HG03175 (cell line): Measurements from ENCODE around the gene PSG7.
"Not testable (repeated sequence)": the region's sequence is repeated elsewhere in the genome, so short reads cannot be mapped to it uniquely, and the experiment has no call there.

Experiments
- ATAC-seq: cut with Tn5 transposase; IDR thresholded peaks from one replicate; pipeline ENCODE4 v1.9.1; 2021; ENCODE audit warnings: mild to moderate bottlenecking, moderate library complexity; ENCODE audit not compliant: unreplicated experiment

The PSG7 gene

GRCh38 chr19:42937107-42937506 lies at the start of gene PSG7:
Gene PSG7 (minus strand): TSS chr19:42937207. CDS start chr19:42937076, 131 bp downstream.
- not testable (repeated sequence) for ATAC-seq

DNA sequence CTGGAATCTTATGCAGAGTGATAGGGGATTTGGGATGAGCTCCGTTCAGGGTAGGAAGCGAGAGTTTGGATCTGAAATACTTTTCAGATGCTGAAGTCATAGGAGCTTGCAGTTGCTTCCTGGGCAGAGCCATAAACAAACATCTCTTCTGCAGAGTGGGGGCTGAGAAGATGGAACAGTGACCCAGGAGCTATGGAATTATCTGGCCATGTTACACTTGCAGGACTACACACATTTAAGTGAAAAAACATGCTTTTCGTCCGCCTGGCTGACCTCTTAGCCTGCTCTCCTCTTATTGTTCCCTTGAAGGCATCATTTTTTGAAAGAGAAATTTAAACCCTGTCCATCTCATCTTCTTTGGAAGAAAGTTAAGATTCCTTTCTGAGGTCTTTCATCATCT lies 48.6 kb upstream of the PSG7 start:
- no peak for ATAC-seq

GRCh38 chr19:42982111-42982510 lies 45.1 kb upstream of the PSG7 start:
- ATAC-seq = not testable (repeated sequence)

DNA sequence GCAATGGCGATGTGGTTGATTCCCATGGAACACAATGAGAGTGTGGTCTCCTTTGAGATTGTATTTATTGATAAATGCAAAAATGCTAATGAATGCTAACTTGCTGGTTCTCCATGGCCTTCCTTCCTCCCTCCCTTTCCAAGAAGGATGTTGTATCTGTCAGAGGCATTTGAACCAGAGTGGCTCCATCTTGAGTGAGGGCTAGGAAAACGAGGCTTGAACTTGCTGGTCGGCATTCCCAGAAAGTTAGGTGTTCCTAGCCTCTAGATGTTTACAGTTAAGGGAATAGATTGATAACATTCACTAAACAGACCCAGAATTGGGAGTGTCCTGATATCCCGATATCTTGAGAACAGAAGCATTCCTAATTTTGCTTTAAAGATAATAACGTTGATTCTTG lies 34.4 kb upstream of the PSG7 start:
- ATAC-seq = not testable (repeated sequence)

GRCh38 chr19:42965176-42965575 lies 28.2 kb upstream of the PSG7 start:
- ATAC-seq = no peak

GRCh38 chr19:42961119-42961518 lies 24.1 kb upstream of the PSG7 start:
- ATAC-seq = no peak

DNA sequence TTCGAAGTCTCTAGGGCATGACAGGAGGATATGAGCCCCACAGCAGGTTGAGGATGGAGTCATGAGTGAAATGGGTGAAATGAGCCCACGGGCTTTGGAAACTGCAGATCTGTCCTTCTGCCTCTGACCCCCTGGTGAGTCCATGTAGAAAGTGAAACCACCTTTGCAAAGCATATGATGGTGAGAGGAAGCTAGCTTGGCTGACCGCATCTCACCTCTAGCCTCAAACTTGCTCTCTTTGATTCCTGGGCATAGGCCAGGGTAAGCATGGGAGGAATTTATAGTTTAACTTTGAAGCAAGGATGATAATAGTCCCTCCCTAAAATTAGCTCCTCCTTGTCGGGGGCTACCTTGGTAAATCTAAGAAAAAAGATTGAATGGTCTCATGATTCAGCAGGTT lies 15.1 kb upstream of the PSG7 start:
- ATAC-seq = not testable (repeated sequence)

- ATAC-seq = not testable (repeated sequence)
These were observed 14.5 kb upstream of the PSG7 start for GRCh38 chr19:42951476-42951875.

DNA sequence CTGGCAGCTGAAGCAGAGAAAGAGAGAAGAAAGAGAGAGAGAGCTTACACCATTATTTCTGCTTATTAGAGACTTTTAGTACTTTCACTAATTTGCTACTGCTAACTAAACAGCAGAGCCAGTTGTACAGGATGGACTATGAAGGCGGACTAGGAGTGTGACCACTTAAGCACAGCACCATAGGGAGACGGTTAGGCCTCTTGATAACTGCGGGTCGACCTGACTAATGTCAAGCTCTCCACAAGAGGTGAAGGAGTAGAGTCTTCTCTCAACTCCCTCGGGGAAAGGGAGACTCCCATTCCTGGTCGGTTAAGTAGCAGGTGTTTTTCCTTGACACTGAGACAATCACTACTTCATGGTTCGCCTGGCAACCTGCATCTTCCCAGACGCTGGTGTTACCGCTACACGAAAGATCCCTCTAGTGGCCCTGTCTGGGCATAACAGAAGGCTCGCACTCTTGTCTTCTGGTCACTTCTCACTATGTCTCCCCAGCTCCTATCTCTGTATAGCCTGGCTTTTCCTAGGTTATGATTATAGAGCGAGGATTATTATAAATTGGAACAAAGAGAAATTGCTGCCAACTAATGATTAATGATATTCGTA lies 5.3 kb upstream of the PSG7 start:
- no peak for ATAC-seq

GRCh38 chr19:42934726-42935125 lies 2.3 kb downstream of the PSG7 start:
- not testable (repeated sequence) for ATAC-seq

DNA sequence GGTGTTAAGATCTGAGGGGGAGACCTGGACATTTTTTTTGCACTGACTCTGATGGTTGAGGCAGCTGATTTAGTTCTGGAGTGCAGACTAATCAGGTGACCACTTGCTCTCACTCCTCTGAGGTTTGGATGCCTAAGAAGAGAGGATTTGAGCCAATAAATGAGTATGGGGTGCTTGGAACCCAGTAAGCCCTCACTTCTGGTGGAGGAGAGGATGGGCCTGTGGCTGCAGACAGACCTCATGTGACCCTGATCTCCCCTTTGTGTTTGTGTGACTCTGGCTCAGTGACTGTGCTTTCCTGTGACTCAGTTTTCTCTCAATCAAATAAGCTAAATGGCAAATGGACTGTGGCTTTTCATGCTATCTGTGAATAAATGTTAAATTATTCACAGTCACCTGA lies 2.8 kb downstream of the PSG7 start:
- not testable (repeated sequence) for ATAC-seq

GRCh38 chr19:42933412-42933811 lies 3.6 kb downstream of the PSG7 start:
- ATAC-seq = not testable (repeated sequence)

DNA sequence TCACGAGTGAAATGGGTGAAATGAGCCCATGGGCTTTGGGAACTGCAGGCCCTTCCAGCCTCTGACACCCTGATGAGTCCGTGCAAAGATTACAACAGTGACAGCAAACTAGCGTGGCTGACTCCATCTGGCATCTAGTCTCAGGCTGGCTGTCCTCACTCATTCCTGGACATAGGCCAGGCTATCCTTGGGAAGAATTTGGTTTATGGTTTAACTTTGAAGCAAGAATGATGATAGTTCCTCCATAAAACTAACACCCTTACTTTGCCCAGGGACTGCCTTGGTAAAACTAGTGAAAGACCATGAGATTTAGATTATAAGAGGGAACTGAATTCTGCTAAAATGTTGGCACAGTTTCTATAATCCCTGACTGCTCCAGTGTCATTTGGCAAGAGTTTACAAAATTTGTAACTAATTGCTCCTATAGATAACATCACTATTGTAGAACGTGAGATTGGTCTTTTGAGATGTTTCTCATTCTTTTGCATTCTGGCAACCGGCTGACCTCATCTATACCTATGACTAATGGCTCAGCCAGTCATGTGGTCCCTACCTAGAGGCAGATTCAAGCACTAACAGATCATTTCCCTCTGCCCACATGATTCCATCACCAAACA lies 4.4 kb downstream of the PSG7 start:
- ATAC-seq = not testable (repeated sequence)

DNA sequence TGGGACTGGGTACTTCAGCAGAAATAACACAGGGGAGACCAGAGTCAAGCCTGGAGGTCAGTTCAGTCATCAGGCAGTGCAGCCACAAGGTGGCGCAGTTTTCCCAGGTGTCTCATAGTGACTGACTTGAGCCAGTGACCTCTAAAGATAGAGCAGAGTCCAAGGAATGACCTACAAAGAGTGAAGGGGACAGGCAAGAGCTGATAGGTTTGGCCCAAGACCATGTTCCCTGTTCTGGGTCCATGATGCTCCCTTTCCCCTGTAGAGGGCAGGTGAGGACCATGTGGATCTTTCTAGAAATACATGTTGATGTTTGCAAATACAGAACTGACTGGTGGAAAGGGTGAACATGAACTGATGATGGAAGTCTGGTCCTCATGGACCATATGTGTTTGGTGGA lies 6.8 kb downstream of the PSG7 start:
- not testable (repeated sequence) for ATAC-seq

GRCh38 chr19:42928896-42929295 lies 8.1 kb downstream of the PSG7 start:
- ATAC-seq = no peak

DNA sequence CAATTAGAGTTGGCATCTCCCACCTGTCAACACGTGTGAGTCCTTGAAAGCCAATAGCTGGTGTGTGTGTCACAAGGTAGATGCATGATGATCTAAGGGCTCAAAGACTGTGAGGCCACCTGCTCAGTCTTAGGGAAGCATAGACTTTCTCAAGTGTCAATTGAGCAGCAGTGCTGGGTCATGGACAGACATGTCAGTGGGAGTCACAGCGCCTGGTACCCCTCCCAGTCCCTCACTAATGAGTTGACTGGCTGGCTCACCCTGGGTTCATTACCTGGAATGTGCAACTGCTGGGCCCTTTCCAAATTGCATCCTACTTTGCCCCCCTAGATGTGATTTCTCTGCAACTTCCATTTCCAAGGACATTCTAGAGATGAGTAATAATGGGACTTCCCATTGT lies 10.2 kb downstream of the PSG7 start:
- no peak for ATAC-seq

DNA sequence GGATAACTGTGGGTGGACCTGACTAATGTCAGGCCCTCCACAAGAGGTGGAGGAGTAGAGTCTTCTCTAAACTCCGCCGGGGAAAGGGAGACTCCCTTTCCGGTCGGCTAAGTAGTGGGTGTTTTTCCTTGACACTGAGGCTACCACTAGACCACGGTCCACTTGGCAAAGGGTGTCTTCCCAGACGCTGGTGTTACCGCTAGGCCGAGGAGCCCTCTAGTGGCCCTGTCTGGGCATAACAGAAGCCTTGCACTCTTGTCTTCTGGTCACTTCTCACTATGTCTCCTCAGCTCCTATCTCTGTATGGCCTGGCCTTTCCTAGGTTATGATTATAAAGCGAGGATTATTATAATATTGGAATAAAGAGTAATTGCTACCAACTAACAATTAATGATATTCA lies 13.9 kb downstream of the PSG7 start:
- ATAC-seq = not testable (repeated sequence)

DNA sequence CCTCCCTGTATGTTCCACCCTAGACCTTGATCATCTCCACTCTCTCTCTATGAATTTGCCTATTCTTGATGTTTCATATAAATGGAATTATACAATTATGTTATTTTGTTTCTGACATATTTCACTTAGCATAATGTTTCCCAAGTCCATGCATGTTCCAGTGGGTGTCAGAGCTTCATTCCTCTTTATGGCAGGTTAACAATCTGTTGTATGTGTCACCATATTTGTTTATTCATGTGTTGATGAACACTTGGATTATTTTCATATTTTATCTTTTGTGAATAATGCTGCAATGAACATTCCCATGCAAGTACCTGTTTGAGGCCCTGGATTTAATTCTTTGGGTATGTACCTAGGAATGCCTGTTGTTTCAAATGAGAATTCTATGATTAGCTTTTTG lies 16.0 kb downstream of the PSG7 start:
- ATAC-seq = not testable (repeated sequence)

GRCh38 chr19:42919757-42920079 lies 17.3 kb downstream of the PSG7 start:
- ATAC-seq = no peak

DNA sequence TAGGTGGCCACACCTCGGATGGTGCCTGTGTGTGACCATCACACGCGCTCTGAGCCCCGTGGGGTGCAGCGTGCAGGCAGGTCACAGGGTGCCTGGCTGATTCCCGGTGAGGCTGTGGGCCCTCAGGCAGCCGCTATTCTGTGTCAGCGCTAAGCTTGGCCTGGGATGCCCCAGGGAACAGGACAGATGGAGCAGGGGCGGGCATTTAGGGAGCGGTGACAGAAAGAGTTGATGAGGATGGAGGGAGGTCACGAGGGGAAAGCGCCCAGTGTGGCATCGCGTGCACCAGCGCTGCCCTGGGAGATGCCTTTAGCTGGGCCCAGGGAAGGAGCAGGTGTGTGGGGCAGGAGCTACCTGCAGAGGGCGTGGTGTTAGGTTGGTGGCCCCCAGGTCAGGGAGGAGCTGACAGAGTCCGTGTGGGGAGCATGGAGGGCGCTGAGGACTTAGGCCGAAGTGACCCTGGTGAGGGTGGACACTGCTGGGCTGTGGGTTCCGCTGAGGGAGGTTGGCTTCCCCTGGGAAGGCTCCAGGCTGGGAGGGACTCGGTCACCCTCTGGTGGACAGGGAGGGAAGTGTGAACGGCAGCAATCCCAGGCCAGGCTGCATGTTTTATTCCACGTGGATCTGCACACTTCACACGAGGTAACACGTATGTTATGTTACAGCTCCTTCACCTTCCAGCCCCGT lies 17.8 kb downstream of the PSG7 start:
- ATAC-seq = not testable (repeated sequence)

DNA sequence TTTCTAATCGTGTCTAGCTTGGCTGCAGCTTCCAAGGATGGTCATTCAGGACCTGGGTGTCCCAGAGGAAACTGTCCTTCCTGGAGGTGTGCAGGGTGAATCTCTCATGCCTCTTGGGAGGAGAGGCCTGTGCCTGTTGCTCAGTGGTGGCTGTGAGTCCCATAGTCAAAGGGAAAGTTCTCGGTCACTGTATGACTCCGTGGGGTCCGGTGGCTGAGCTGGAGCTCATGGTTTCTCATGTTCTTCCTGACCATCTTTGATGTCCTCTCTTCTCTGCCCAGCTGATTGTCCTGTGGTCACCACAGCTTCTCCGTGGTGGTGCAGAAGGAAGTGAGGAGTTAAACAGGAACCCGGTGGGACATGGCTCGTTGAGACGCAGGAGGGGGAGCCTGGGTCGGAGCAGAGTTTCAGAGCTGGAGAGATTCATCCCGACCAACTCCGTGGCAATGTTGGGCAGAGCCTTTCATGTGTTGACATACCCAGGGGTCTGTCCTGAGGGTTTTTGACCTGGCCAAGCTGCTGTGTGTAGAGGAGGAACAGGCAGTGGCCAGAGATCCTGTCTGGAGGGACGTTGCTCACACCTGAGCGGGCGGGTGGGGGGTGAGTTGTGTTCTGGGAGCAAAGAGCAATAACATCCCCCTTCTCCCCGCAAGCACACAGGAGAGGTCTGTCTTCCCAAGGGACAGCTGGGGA lies 18.5 kb downstream of the PSG7 start:
- ATAC-seq = not testable (repeated sequence)

GRCh38 chr19:42917634-42918033 lies 19.4 kb downstream of the PSG7 start, which contains the start of gene PSG6:
Gene PSG6 (minus strand): TSS chr19:42917894. CDS start chr19:42917792, 102 bp downstream.
- not testable (repeated sequence) for ATAC-seq
